Endothelial cell of umbilical vein (primary cell): ENCODE results near the gene MS4A7. TPM values are rescaled to one million over a fixed set of nuclear protein-coding genes. Genes with fewer than 3 reads are reported as not detected.

ENCODE experiments used
- BruUV-seq: library from RNA; stranded (reverse); fragments of 400-500 nt; replicated peaks from 2 replicates; lab custom pipeline; 2021; lab: Mats Ljungman, UMichigan
- CTCF ChIA-PET: fragments of 300-600, 350-600 bp; sonication (Branson Sonifier 250); formaldehyde crosslinking; loops from one replicate; lab custom pipeline; 2021; ENCODE audit warnings: antibody characterized with exemption, inconsistent platforms; lab: Charles Lee
- POLR2A ChIA-PET: fragments of 300-600, 350-600 bp; sonication (Branson Sonifier 250); formaldehyde crosslinking; loops from one replicate; lab custom pipeline; 2021; ENCODE audit warnings: antibody characterized with exemption, inconsistent platforms; lab: Charles Lee
- DNase-seq: peaks from one replicate; pipeline ENCODE4 v3.0.0-alpha.2; 2011; ENCODE audit warnings: low read depth, low spot score
- FAIRE-seq: peaks from 2 replicates; lab custom pipeline; 2011; peaks lifted over from hg19 to GRCh38; lab: Jason Lieb, UNC
- H2AFZ ChIP-seq: 2 replicates; pipeline ENCODE4 v1.6.0; 2012; ENCODE audit warnings: low read depth, low read length, control low read depth, inconsistent platforms
- H3K27ac ChIP-seq: 2 replicates; pipeline ENCODE4 v1.5.1; 2011; ENCODE audit warnings: low read depth, mild to moderate bottlenecking, control low read depth, low read length, moderate library complexity; ENCODE audit not compliant: insufficient read depth
- H3K27me3 ChIP-seq, 2 experiments: 2 replicates each; pipeline versions ENCODE4 v1.6.0 to v1.6.1; 2011; ENCODE audit warnings: low read length in 2 of 2, mixed read lengths in 1 of 2; ENCODE audit not compliant: control insufficient read depth in 2 of 2, insufficient read depth in 2 of 2
- H3K36me3 ChIP-seq, 2 experiments: 2 replicates in 1 of 2; 3 replicates in 1 of 2; pipeline ENCODE4 v1.5.1; 2011; ENCODE audit warnings: low read length in 2 of 2, mild to moderate bottlenecking in 1 of 2, moderate library complexity in 1 of 2; ENCODE audit not compliant: control insufficient read depth in 2 of 2, insufficient read depth in 2 of 2; ENCODE audit errors: extremely low read depth in 1 of 2
- H3K4me1 ChIP-seq: 3 replicates; pipeline ENCODE4 v1.5.1; 2011; ENCODE audit warnings: mild to moderate bottlenecking, low read length; ENCODE audit not compliant: control insufficient read depth, insufficient read depth; ENCODE audit errors: extremely low read depth
- H3K4me2 ChIP-seq: 2 replicates; pipeline ENCODE4 v1.6.1; 2011; ENCODE audit warnings: low read length, control low read depth, mixed read lengths; ENCODE audit not compliant: insufficient read depth
- H3K4me3 ChIP-seq, 3 experiments: fragments of 200-600 bp in 1 of 3; sonication (generic), shearing (Covaris generic) in 1 of 3; replicated peaks in 1 of 3; 2 replicates each; pipeline ENCODE4 v1.5.1; 2011 to 2016; ENCODE audit warnings: control low read depth in 3 of 3, low read length in 3 of 3, mild to moderate bottlenecking in 2 of 3, inconsistent platforms in 1 of 3, low read depth in 1 of 3, moderate library complexity in 1 of 3; ENCODE audit not compliant: insufficient read depth in 1 of 3
- H3K79me2 ChIP-seq: 2 replicates; pipeline ENCODE4 v1.6.0; 2012; ENCODE audit warnings: low read length, inconsistent platforms; ENCODE audit not compliant: control insufficient read depth, insufficient read depth
- H3K9ac ChIP-seq: replicated peaks from 2 replicates; pipeline ENCODE3; 2011; ENCODE audit warnings: low read length, control low read depth; ENCODE audit not compliant: insufficient read depth; ENCODE audit errors: extremely low read depth
- H3K9me1 ChIP-seq: replicated peaks from 3 replicates; pipeline ENCODE4 v1.6.0; 2011; ENCODE audit warnings: mild to moderate bottlenecking, low read length; ENCODE audit not compliant: control insufficient read depth, insufficient read depth; ENCODE audit errors: extremely low read depth
- H3K9me3 ChIP-seq: replicated peaks from 2 replicates; pipeline ENCODE4 v1.5.1; 2012; ENCODE audit warnings: low read length, inconsistent platforms; ENCODE audit not compliant: control insufficient read depth, insufficient read depth
- H4K20me1 ChIP-seq: replicated peaks from 2 replicates; pipeline ENCODE3; 2011; ENCODE audit warnings: mild to moderate bottlenecking, low read length; ENCODE audit not compliant: control insufficient read depth, insufficient read depth; ENCODE audit errors: extremely low read depth
- EZH2 ChIP-seq: IDR thresholded peaks from 2 replicates; pipeline ENCODE4 v1.6.1; 2012; ENCODE audit warnings: borderline replicate concordance, low read depth, mild to moderate bottlenecking, moderate library complexity, low read length, inconsistent platforms; ENCODE audit not compliant: severe bottlenecking
- FOS ChIP-seq: IDR thresholded peaks from 2 replicates; pipeline ENCODE4 v1.6.1; 2011; ENCODE audit warnings: mild to moderate bottlenecking, low read length, moderate library complexity, borderline replicate concordance; ENCODE audit not compliant: insufficient read depth
- GATA2 ChIP-seq: IDR thresholded peaks from 2 replicates; pipeline ENCODE4 v1.7.0; 2011; ENCODE audit warnings: low read depth, mild to moderate bottlenecking, moderate library complexity, mixed read lengths, low read length; ENCODE audit not compliant: insufficient read length, insufficient read depth
- JUN ChIP-seq: IDR thresholded peaks from 2 replicates; pipeline ENCODE4 v1.6.1; 2011; ENCODE audit warnings: borderline replicate concordance, low read depth; ENCODE audit not compliant: insufficient read length, insufficient read depth
- MAX ChIP-seq: IDR thresholded peaks from 2 replicates; pipeline ENCODE4 v1.6.1; 2011; ENCODE audit not compliant: insufficient read depth, insufficient read length
- MYC ChIP-seq: IDR thresholded peaks from one replicate; pipeline ENCODE4 v1.6.1; 2011; ENCODE audit warnings: mild to moderate bottlenecking, low read depth, low read length
- POLR2A ChIP-seq: IDR thresholded peaks from 2 replicates; pipeline ENCODE4 v1.6.1; 2012; ENCODE audit warnings: low read depth, mild to moderate bottlenecking, control low read depth, low read length
- POLR2AphosphoS5 ChIP-seq: IDR thresholded peaks from 2 replicates; pipeline ENCODE4 v1.6.1; 2012; ENCODE audit warnings: low read depth, mild to moderate bottlenecking, control low read depth, low read length, moderate library complexity; ENCODE audit not compliant: insufficient read depth
- dilution Hi-C: fragments of 300-500 bp; cut with MboI; formaldehyde crosslinking; loops from one replicate; pipeline ENCODE4 v1.15.0; 2019; ENCODE audit warnings: low sequenced_read_pairs; ENCODE audit not compliant: extremely low pct_ligation_motif_present
- intact Hi-C: fragments of 100-400 bp; cut with micrococcal nuclease; formaldehyde crosslinking; loops from one replicate; pipeline ENCODE4 v1.10.0; 2022
- polyA plus RNA-seq, 4 experiments: library from polyadenylated mRNA; depleted of rRNA in 3 of 4; stranded (reverse) in 3 of 4; unstranded in 1 of 4; fragments of >200 nt; gene quantifications; 2 replicates each; pipeline versions ENCODE4 v1.2.1 to v1.2.3, GENCODE V29; 2011 to 2012; ENCODE audit warnings: missing spikeins in 1 of 4
- total RNA-seq: library from RNA; stranded (reverse); gene quantifications from 2 replicates; pipeline ENCODE4 v1.2.3, GENCODE V29; 2021
- TF ChIP-seq, protein P1 (sequence below), 2 donors: IDR thresholded peaks; 1 replicate in 1 of 2; 2 replicates in 1 of 2; pipeline ENCODE4 v1.5.1; 2011; ENCODE audit warnings: low read length in 2 of 2, mild to moderate bottlenecking in 2 of 2, moderate library complexity in 2 of 2, control low read depth in 1 of 2, inconsistent platforms in 1 of 2, low read depth in 1 of 2; ENCODE audit not compliant: insufficient read depth in 1 of 2; ENCODE audit errors: extremely low read depth in 1 of 2

Gene MS4A7
- total and polyA plus RNA-seq, 2 donors (not counting 3 experiments of a cell fraction or from before 2014, with no cell fraction given): 0.04 TPM; not detected in 1

- no peak for TF ChIP-seq EZH2
- TF ChIP-seq, protein P1, sequence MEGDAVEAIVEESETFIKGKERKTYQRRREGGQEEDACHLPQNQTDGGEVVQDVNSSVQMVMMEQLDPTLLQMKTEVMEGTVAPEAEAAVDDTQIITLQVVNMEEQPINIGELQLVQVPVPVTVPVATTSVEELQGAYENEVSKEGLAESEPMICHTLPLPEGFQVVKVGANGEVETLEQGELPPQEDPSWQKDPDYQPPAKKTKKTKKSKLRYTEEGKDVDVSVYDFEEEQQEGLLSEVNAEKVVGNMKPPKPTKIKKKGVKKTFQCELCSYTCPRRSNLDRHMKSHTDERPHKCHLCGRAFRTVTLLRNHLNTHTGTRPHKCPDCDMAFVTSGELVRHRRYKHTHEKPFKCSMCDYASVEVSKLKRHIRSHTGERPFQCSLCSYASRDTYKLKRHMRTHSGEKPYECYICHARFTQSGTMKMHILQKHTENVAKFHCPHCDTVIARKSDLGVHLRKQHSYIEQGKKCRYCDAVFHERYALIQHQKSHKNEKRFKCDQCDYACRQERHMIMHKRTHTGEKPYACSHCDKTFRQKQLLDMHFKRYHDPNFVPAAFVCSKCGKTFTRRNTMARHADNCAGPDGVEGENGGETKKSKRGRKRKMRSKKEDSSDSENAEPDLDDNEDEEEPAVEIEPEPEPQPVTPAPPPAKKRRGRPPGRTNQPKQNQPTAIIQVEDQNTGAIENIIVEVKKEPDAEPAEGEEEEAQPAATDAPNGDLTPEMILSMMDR (IDR thresholded peaks at IDR 0.05; ENCODE audit: extremely low read depth in 1 of 2, insufficient read depth in 1 of 2, low read depth in 1 of 2, low read length in 2 of 2): no peak
- TF ChIP-seq POLR2A: no peak
- no peak for TF ChIP-seq POLR2AphosphoS5
- TF ChIP-seq FOS: no peak
- TF ChIP-seq JUN: no peak
- Histone ChIP-seq H3K4me2 (no peak overlapping the region), H3K36me3 (no peaks in the 10 kb centered on the region), H3K4me3 (no peak overlapping the region), H3K27me3 (peaks cover 3 to 4% of the 10 kb centered on the region in 2 experiments), H3K9me3 (no peaks in the 10 kb centered on the region), H4K20me1 (no peaks in the 10 kb centered on the region), H3K9ac (no peak overlapping the region), H2AFZ (no peak overlapping the region), H3K4me1 (peaks cover 16% of the 10 kb centered on the region), H3K27ac (no peak overlapping the region), H3K79me2 (no peaks in the 10 kb centered on the region), H3K9me1 (no peaks in the 10 kb centered on the region)
- BruUV-seq: no TSS peak
- dilution Hi-C loops (no loop called here), intact Hi-C loops (no loop called here)
- ChIA-PET CTCF (interaction anchor here (3.4 kb wide), 1 partner anchor 10 kb away, joined by 25 read pairs; no protein-coding TSS in a partner anchor), POLR2A (no interaction called here)
- FAIRE-seq: no peak
- no peak for DNase-seq
Observed at GRCh38 chr11:60372767-60373166, 5.6 kb upstream of the MS4A7 start.

DNA sequence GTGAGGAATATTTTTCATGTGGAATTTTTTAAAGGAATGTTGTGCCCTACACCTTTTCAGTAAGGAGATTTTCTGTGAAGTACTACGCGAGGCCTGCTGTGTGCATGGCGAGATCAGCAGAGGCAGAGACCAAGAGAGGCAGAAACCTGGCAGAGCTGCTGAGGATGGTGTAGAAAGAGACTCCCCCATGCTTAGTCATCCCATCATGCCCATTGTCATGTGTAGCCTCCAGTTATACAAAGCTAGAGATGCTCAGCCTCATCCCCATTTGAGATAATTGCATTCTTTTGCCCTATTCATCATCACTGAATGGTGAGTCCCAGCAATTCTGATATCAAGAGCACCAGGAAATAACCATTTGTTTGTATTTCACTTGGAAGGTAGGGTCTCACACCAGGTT is 3.0 kb upstream of the MS4A7 start:
- H2AFZ ChIP-seq: no peak overlapping the region
- TF ChIP-seq POLR2AphosphoS5 (no peak), FOS (no peak), MYC (no peak), POLR2A (no peak), GATA2 (no peak), MAX (no peak), EZH2 (no peak), JUN (no peak)
- TF ChIP-seq, protein P1 (IDR thresholded peaks at IDR 0.05; ENCODE audit: extremely low read depth in 1 of 2, insufficient read depth in 1 of 2, low read depth in 1 of 2, low read length in 2 of 2): no peak
- no peak for DNase-seq
- no peak overlapping the region for H3K4me2 ChIP-seq
- dilution Hi-C loops: no loop called here
- H3K9ac ChIP-seq: no peak overlapping the region
- intact Hi-C loops: no loop called here
- peaks cover 13% of the 10 kb centered on the region for H3K4me1 ChIP-seq
- H3K4me3 ChIP-seq: no peak overlapping the region
- ChIA-PET CTCF (no interaction called here), POLR2A (no interaction called here)
- BruUV-seq: no TSS peak
- H3K27me3 ChIP-seq: peaks cover 0 to 3% of the 10 kb centered on the region in 2 experiments
- H4K20me1 ChIP-seq: no peaks in the 10 kb centered on the region
- H3K9me1 ChIP-seq: no peaks in the 10 kb centered on the region
- H3K36me3 ChIP-seq: no peaks in the 10 kb centered on the region
- no peaks in the 10 kb centered on the region for H3K79me2 ChIP-seq
- no peak overlapping the region for H3K27ac ChIP-seq
- no peak for FAIRE-seq
- H3K9me3 ChIP-seq: no peaks in the 10 kb centered on the region
